NK-92 (cell line): Measurements from ENCODE around the gene ZNG1E.
"Not testable (repeated sequence)": the region's sequence is repeated elsewhere in the genome, so short reads cannot be mapped to it uniquely, and the experiment has no call there.

Experiments
- DNase-seq: peaks from one replicate; lab custom pipeline; 2025; ENCODE audit not compliant: unreplicated experiment; lab: John Stamatoyannopoulos, UW

The ZNG1E gene

GRCh38 chr9:65675589-65676021 is at the start of gene ZNG1E:
ZNG1E (plus strand) TSS chr9:65675928; CDS start chr9:65675977, 49 bp downstream.
- not testable (repeated sequence) for DNase-seq

GRCh38 chr9:65673579-65673978 is 2.1 kb upstream of the ZNG1E start:
- DNase-seq, result not testable (repeated sequence)

GRCh38 chr9:65675018-65675417 is 710 bp upstream of the ZNG1E start:
- not testable (repeated sequence) for DNase-seq

- not testable (repeated sequence) for DNase-seq
Measured at GRCh38 chr9:65676389-65676788, 661 bp downstream of the ZNG1E start.

- DNase-seq, result not testable (repeated sequence)
Measured at GRCh38 chr9:65678533-65678932, 2.8 kb downstream of the ZNG1E start.

- not testable (repeated sequence) for DNase-seq
Measured at GRCh38 chr9:65703550-65703949, 27.8 kb downstream of the ZNG1E start.

GRCh38 chr9:65714445-65714844 is 38.7 kb downstream of the ZNG1E start:
- DNase-seq, result not testable (repeated sequence)

- DNase-seq, result not testable (repeated sequence)
Measured at GRCh38 chr9:65737096-65737564, 61.4 kb downstream of the ZNG1E start, which contains the start of gene FOXD4L4. FOXD4L4 (plus strand) TSS chr9:65737146; CDS start chr9:65737146, 0 bp downstream.

- DNase-seq, result not testable (repeated sequence)
Measured at GRCh38 chr9:65738133-65738532, 62.4 kb downstream of the ZNG1E start.
